ENCODE measurements around the gene VGLL2.
"Not testable (repeated sequence)": the region's sequence is repeated elsewhere in the genome, so short reads cannot be mapped to it uniquely, and the experiment has no call there.

The VGLL2 gene, protein sequence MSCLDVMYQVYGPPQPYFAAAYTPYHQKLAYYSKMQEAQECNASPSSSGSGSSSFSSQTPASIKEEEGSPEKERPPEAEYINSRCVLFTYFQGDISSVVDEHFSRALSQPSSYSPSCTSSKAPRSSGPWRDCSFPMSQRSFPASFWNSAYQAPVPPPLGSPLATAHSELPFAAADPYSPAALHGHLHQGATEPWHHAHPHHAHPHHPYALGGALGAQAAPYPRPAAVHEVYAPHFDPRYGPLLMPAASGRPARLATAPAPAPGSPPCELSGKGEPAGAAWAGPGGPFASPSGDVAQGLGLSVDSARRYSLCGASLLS

DNA sequence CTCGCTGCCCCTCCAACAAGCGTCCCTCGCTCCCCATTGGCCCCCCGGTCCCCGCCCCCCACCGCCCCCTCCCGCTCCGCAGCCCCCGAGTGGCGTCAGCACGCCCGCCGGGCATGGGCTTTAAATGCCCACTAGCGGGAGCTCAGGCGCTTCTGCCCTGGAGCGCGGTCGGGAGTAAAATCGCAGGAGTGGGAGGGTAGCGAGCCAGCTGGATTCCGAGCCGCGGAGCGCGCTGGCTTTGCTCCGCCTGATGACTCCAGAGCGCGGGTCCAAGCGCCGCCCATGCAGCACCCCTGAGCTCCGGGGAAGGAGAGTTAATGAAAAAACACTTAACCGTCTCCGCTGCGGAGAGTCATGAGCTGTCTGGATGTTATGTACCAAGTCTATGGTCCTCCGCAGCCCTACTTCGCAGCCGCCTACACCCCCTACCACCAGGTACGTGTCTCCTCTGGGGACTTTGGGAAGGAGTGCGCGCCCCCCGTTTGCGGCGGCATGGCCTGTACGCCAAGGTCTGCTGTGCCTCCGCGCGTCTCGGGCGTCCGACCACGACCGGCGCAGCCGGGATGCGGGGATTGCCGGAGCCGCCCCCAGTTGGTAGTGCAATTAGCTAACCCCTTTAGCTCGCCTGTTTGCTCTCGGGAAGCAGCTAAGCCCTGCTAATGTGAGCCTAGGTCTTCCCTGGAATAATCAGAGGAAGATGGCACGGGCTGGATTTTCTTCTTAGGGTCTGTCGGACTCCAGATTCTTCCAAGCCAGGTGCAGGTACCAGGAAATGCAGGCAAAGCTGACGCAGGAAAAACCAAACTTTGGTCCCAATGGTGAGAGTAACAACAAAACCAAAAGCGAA lies at the start of gene VGLL2:
Gene VGLL2 (plus strand): TSS at position 149 of the 847 bp plus-strand sequence. CDS start 206 bp downstream, at position 355.
- DNase-seq: no peak

GRCh38 chr6:117222861-117223260 lies 42.5 kb upstream of the VGLL2 start:
- no peak for DNase-seq

DNA sequence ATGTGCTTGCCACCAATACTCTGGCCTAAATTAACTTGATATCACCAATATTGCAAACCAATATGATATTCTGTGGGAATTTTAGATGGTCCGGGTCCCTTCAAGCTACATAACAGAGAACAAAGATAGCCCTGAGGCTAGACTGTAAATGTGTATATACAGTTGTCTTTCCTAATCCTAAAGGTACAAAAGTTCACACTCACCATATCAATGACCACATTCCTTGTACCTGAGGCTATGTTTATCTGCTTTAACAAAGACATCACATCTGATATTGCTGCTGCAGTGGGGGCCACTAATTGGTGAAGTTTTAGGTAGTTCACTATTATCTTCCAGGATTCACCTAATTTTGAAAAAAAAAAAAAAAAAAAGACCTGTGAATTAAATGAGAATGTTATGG lies 38.6 kb upstream of the VGLL2 start:
- DNase-seq: no peak

GRCh38 chr6:117227245-117227962 lies 38.0 kb upstream of the VGLL2 start:
- no peak for DNase-seq

- no peak for DNase-seq
These were observed 37.2 kb upstream of the VGLL2 start for GRCh38 chr6:117228202-117228601.

DNA sequence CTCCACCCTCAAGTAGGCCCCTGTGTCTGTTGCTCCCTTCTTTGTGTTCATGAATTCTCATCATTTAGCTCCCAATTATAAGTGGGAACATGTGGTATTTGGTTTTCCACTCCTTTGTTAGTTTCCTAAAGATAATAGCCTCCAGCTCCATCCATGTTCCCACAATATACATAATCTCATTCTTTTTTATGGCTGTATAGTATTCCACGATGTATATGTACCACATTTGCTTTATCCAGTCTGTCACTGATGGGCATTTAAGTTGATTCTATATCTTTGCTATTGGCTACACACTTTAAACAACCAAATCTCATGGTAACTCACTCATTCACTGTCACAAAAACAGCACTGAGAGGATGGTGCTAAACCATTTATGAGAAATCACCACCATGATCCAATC lies 35.5 kb upstream of the VGLL2 start:
- no peak for DNase-seq

- no peak for DNase-seq
These were observed 33.9 kb upstream of the VGLL2 start for GRCh38 chr6:117231466-117231865.

DNA sequence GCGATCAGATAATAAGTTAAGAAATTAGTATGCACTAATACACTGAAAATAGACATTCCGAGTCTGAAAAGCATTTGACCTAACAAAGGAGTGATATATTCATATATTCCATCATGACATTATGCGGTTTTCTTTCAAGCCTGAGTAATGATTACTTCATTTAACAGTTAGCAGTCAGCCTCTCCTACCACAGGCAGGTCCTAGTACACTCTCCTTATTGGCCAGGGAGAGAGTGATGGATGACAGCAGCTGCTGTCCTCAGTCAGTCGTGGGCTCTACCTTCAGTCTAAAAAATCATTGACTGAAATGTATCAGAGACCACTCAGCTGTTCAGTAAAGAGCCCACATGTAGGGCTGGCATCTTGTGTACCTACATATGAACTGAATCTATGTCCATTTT lies 33.2 kb upstream of the VGLL2 start:
- no peak for DNase-seq

GRCh38 chr6:117233145-117233544 lies 32.2 kb upstream of the VGLL2 start:
- no peak for DNase-seq

DNA sequence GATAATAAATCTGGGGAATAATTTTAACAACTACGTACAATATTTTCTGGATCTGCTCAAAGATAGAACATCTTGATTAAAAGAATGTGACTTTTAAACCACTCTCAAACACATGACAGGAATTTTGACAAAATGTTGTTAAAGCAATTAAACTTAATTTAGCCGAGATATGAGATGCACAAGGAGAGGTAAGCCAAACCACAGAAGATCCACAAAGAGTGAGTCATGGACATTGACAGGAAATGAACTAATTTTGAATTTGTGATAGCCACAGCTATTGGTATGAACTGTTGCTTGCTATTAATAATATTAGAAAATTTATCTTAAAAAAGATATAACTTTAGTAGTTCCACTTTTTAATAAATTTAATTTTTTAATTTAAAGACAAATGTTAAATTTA lies 27.8 kb upstream of the VGLL2 start:
- no peak for DNase-seq

GRCh38 chr6:117244571-117244970 lies 20.8 kb upstream of the VGLL2 start:
- DNase-seq: not testable (repeated sequence)

DNA sequence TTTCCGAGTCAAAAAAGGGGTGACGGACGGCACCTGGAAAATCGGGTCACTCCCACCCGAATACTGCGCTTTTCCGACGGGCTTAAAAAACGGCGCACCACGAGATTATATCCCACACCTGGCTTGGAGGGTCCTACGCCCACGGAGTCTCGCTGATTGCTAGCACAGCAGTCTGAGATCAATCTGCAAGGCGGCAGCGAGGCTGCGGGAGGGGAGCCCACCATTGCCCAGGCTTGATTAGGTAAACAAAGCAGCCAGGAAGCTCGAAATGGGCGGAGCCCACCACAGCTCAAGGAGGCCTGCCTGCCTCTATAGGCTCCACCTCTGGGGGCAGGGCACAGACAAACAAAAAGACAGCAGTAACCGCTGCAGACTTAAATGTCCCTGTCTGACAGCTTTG lies 20.4 kb upstream of the VGLL2 start:
- not testable (repeated sequence) for DNase-seq

GRCh38 chr6:117253785-117254184 lies 11.6 kb upstream of the VGLL2 start:
- DNase-seq: no peak

DNA sequence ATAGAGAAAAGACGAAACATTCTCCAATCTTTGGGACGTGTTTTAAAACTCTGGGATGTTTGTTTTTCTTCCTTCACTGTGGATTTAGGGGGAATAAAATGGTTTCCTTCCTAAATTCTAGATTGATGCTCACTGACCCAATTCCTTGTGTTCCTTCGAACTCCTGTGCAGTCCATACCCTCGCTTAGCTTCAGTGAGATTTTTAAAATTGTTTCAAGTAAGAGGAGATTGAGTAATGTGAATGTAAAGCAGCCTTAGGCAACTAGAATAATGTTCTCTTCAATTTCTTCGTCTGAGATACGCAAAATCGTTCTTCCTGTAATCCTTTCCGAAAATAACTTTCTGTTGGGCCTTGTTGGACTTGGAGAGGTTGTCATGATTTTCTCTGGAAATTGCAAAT lies 2.6 kb upstream of the VGLL2 start:
- no peak for DNase-seq

DNA sequence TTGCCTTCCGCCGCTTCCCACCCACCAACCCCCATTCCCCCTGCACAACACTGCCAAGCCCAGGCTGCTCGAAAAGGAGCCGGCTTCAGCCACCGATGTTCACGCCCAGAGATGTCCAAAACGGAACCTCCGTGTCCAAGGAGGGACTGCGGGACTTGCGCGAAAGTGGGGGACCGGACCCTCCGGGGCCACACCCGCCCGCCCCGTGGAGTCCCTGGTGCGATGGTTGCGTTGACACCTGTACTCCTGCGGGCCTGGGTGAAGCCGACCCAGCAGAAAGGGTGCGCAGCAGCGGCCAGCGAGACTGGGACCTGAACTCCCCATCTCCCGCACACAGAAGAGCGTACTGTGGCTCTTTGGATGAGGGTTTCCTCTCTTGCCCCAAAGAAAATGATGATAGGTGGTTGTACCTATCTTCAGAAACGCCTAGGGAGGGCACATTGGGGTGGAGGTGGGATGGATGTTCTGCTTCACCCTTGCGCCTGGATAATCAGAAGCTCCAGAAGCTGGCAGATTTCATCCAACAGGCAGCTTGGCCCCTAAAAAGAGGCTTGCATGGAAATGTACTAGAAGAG lies 1.9 kb upstream of the VGLL2 start:
- no peak for DNase-seq

DNA sequence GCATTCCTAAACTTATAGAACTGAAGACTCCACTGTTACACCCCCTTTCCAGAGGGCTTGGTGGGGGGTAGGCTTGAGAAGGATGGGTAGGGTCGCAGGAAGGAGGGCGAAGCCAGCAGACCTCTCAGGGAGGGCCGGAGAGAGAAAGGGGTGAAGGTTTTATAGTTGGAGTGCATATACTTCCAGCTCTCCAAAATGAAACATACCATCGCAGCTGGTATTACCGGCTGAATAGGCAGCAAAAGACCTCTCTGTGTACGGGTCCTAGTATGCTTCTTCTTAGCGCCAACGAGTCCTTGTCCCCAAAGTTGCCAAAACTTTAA lies 1.0 kb upstream of the VGLL2 start:
- no peak for DNase-seq

DNA sequence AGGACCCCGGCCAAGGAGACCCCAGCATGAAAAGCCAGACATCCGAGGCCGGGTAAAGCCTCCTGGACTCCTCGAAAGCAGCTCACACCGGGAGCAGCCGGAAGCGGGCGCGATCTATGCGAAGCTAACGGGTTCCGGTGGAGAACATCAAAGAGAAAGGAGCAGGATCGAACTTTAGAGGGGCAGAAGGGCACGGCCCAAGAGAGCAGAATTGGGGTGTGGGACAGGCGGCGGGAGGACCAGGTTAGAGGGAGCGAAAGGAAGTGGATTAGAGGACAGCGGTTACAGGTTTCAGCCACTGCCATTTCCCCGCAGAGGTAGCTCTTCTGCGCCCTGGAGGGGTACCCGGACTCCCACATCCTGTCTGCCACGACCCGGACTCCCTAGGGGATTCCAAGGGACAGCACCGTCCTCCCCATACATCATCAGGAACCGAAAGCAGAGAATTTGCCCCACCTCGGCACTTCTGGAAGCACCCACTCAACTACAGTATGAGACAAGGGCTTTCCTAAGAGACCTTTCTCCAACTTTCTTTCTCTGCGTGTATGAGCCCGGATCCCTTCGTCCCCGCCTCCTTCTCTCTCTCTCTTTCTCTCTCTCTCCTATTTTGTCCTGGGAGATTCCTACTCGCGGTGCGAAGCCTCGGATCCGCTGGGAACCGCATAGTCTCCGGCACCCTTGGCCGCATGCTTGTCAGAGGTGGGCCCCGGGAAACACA lies 507 bp upstream of the VGLL2 start:
- no peak for DNase-seq

- no peak for DNase-seq
These were observed 1.1 kb downstream of the VGLL2 start for GRCh38 chr6:117266257-117267053.

DNA sequence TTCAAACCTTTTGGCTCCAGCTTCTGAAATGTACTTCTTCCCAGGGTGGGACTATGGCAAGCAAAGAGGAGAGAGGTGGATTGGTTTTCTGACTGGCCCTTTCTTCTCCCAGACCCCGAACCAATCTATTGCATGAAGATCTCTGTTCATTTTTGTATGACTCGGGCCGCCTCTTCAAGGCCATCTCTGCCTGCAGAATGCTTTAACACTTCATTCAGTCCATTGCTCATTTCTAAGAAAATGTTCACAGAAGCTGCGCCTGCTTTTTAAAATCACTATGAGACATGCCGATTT lies 1.6 kb downstream of the VGLL2 start:
- DNase-seq: no peak

DNA sequence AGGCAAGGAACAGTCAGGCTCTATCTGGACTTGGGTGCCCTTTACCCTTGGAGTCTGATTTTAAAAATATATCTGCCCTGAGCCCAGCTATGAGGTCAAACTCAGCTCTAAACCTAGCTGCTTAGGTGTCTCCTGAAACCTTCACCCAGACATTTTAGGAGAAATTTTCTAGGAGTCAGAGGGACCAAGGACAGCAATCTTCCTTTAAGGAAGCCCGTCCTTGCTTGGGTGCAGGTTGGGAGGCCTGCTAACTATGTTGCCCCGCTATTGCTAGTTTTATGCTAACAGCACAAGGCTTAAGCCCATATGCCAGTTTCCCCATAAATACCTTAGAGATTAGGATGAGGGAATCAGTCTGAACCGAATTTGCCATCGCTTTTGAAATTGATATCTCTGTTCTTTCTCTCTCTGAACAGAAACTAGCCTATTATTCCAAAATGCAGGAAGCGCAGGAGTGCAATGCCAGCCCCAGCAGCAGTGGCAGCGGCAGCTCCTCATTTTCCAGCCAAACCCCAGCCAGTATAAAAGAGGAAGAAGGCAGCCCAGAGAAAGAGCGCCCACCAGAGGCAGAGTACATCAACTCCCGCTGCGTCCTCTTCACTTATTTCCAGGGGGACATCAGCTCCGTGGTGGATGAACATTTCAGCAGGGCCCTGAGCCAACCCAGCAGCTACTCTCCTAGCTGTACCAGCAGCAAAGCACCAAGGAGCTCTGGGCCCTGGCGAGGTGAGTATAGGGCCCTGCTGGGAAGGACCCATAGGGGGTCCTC lies 2.6 kb downstream of the VGLL2 start:
- no peak for DNase-seq

DNA sequence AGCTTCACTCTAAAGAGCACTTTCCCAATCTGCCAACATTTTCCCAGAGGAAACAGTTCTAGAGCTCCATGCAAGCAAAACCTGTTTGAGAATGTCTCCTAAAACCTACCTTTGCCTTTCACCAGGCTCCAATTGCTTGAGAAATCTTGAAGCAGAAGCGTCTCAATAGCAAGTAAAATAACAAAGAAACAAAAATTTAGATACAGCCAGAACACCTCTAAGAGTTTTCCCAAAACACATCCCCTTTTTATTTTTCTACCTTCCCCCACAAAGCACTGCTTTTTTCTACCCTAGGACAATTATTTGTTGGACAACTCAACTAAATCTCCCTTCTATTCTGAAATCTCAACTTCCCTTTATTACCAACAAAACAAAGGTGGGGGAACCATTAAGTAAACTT lies 3.6 kb downstream of the VGLL2 start:
- DNase-seq: no peak
